Neutrophil (primary cell): ENCODE results near the gene CSGALNACT2.

Source experiments
- H3K27ac ChIP-seq: fragments of 200-600 bp; sonication (generic); 2 replicates; pipeline ENCODE4 v1.5.1; 2016; ENCODE audit warnings: mild to moderate bottlenecking, moderate library complexity
- H3K27me3 ChIP-seq: fragments of 200-600 bp; sonication (generic); 2 replicates; pipeline ENCODE4 v1.6.0; 2016; ENCODE audit warnings: mild to moderate bottlenecking
- H3K36me3 ChIP-seq: fragments of 200-600 bp; sonication (generic); 2 replicates; pipeline ENCODE4 v1.5.1; 2017
- H3K4me1 ChIP-seq, 2 experiments: fragments of 200-600 bp in 1 of 2; sonication (generic) in 1 of 2; 1 replicate in 1 of 2; 2 replicates in 1 of 2; pipeline versions ENCODE4 v1.5.1 to v1.6.1; 2013 to 2016; ENCODE audit warnings: low read depth in 1 of 2, low read length in 1 of 2, mild to moderate bottlenecking in 1 of 2, moderate library complexity in 1 of 2; ENCODE audit not compliant: control insufficient read depth in 1 of 2, insufficient read depth in 1 of 2
- H3K4me3 ChIP-seq, 2 experiments: fragments of 200-600 bp in 1 of 2; sonication (generic) in 1 of 2; 1 replicate in 1 of 2; 2 replicates in 1 of 2; pipeline ENCODE4 v1.5.1; 2013 to 2016; ENCODE audit warnings: low read depth in 1 of 2, low read length in 1 of 2, mild to moderate bottlenecking in 1 of 2, moderate library complexity in 1 of 2
- H3K9me3 ChIP-seq: fragments of 200-600 bp; sonication (generic); 2 replicates; pipeline ENCODE4 v1.5.1; 2016
- CTCF ChIP-seq: fragments of 200-600 bp; sonication (generic); IDR thresholded peaks from 2 replicates; pipeline ENCODE4 v1.5.1; 2016; ENCODE audit warnings: antibody characterized with exemption

CSGALNACT2 gene

GRCh38 chr10:43110338-43111071 is 27.7 kb upstream of the CSGALNACT2 start:
- H3K9me3 ChIP-seq, result no peaks in the 10 kb centered on the region
- H3K27me3 ChIP-seq, result no peaks in the 10 kb centered on the region
- no peaks in the 10 kb centered on the region for H3K36me3 ChIP-seq
- no peak overlapping the region for H3K4me3 ChIP-seq
- H3K4me1 ChIP-seq, result peaks cover 11 to 14% of the 10 kb centered on the region in 2 experiments
- TF ChIP-seq CTCF, result no peak
- H3K27ac ChIP-seq, result no peak overlapping the region

- Histone ChIP-seq H3K27ac (no peak overlapping the region), H3K36me3 (no peaks in the 10 kb centered on the region), H3K27me3 (no peaks in the 10 kb centered on the region), H3K9me3 (no peaks in the 10 kb centered on the region), H3K4me3 (no peak overlapping the region), H3K4me1 (peaks cover 5 to 8% of the 10 kb centered on the region in 2 experiments)
- no peak for TF ChIP-seq CTCF
Measured at GRCh38 chr10:43111101-43111500, 27.1 kb upstream of the CSGALNACT2 start.

- no peaks in the 10 kb centered on the region for H3K36me3 ChIP-seq
- no peaks in the 10 kb centered on the region for H3K9me3 ChIP-seq
- no peak overlapping the region for H3K27ac ChIP-seq
- no peak overlapping the region for H3K4me3 ChIP-seq
- no peaks in the 10 kb centered on the region for H3K4me1 ChIP-seq
- no peak for TF ChIP-seq CTCF
- no peaks in the 10 kb centered on the region for H3K27me3 ChIP-seq
Measured at GRCh38 chr10:43111921-43112607, 26.2 kb upstream of the CSGALNACT2 start.

GRCh38 chr10:43112608-43112961 is 25.7 kb upstream of the CSGALNACT2 start:
- TF ChIP-seq CTCF, result no peak
- H3K27me3 ChIP-seq, result no peaks in the 10 kb centered on the region
- H3K36me3 ChIP-seq, result no peaks in the 10 kb centered on the region
- H3K4me3 ChIP-seq, result no peak overlapping the region
- H3K9me3 ChIP-seq, result no peaks in the 10 kb centered on the region
- no peaks in the 10 kb centered on the region for H3K4me1 ChIP-seq
- no peak overlapping the region for H3K27ac ChIP-seq

GRCh38 chr10:43113201-43114087 is 24.8 kb upstream of the CSGALNACT2 start:
- H3K4me1 ChIP-seq, result no peaks in the 10 kb centered on the region
- no peaks in the 10 kb centered on the region for H3K9me3 ChIP-seq
- H3K4me3 ChIP-seq, result no peak overlapping the region
- no peak for TF ChIP-seq CTCF
- no peaks in the 10 kb centered on the region for H3K36me3 ChIP-seq
- no peak overlapping the region for H3K27ac ChIP-seq
- no peaks in the 10 kb centered on the region for H3K27me3 ChIP-seq
